WTC11 (cell line): ENCODE results near the gene SH3TC2.

Source experiments
- AFF4 ChIP-seq: sonication (generic); formaldehyde crosslinking; IDR thresholded peaks from 2 replicates; pipeline ENCODE4 v1.8.1; 2023; ENCODE audit warnings: mild to moderate bottlenecking, missing genetic modification reagents, borderline replicate concordance
- ATF1 ChIP-seq: sonication (generic); formaldehyde crosslinking; IDR thresholded peaks from 2 replicates; pipeline ENCODE4 v1.8.1; 2023; ENCODE audit warnings: mild to moderate bottlenecking, moderate library complexity, missing genetic modification reagents
- CTCF ChIP-seq: fragments of 200-600 bp; IDR thresholded peaks from 2 replicates; pipeline ENCODE4 v1.8.0; 2022; ENCODE audit warnings: antibody characterized with exemption
- E2F1 ChIP-seq: sonication (generic); formaldehyde crosslinking; IDR thresholded peaks from 2 replicates; pipeline ENCODE4 v1.8.0; 2022; ENCODE audit warnings: mild to moderate bottlenecking, missing genetic modification reagents
- ERG ChIP-seq: fragments of 250-450 bp; sonication (Bioruptor Pico); IDR thresholded peaks from 2 replicates; pipeline ENCODE4 v1.8.0; 2021; ENCODE audit warnings: mild to moderate bottlenecking
- ETV6 ChIP-seq: sonication (generic); formaldehyde crosslinking; IDR thresholded peaks from 2 replicates; pipeline ENCODE4 v1.8.1; 2022; ENCODE audit warnings: mild to moderate bottlenecking, missing genetic modification reagents
- FOXJ3 ChIP-seq: sonication (generic); formaldehyde crosslinking; IDR thresholded peaks from 2 replicates; pipeline ENCODE4 v1.9.0; 2021; ENCODE audit warnings: missing genetic modification reagents, mild to moderate bottlenecking, borderline replicate concordance
- FOXP1 ChIP-seq: sonication (generic); formaldehyde crosslinking; IDR thresholded peaks from 2 replicates; pipeline ENCODE4 v1.8.0; 2022; ENCODE audit warnings: missing genetic modification reagents, mild to moderate bottlenecking, moderate library complexity, borderline replicate concordance
- GABPB1 ChIP-seq: sonication (generic); formaldehyde crosslinking; IDR thresholded peaks from 2 replicates; pipeline ENCODE4 v1.8.1; 2023; ENCODE audit warnings: mild to moderate bottlenecking, missing genetic modification reagents
- NFE2L1 ChIP-seq: sonication (generic); formaldehyde crosslinking; IDR thresholded peaks from 2 replicates; pipeline ENCODE4 v1.8.1; 2023; ENCODE audit warnings: missing genetic modification reagents
- NR1H2 ChIP-seq: sonication (generic); formaldehyde crosslinking; IDR thresholded peaks from 2 replicates; pipeline ENCODE4 v1.9.0; 2021; ENCODE audit warnings: mild to moderate bottlenecking, moderate library complexity, missing genetic modification reagents
- ZBTB21 ChIP-seq: sonication (generic); formaldehyde crosslinking; IDR thresholded peaks from 2 replicates; pipeline ENCODE4 v1.8.1; 2023; ENCODE audit warnings: mild to moderate bottlenecking, missing genetic modification reagents, borderline replicate concordance

GRCh38 chr5:149062371-149063016, 368 bp downstream of the SH3TC2 start:
- TF ChIP-seq GABPB1 (CRISPR knock-in tag) (no peak), CTCF (no peak), ZBTB21 (CRISPR knock-in tag) (no peak), E2F1 (CRISPR knock-in tag) (no peak), FOXP1 (no peak), ERG (no peak), NFE2L1 (CRISPR knock-in tag) (no peak), ATF1 (CRISPR knock-in tag) (no peak), FOXJ3 (CRISPR knock-in tag) (no peak), AFF4 (CRISPR knock-in tag) (no peak), ETV6 (CRISPR knock-in tag) (no peak), NR1H2 (CRISPR knock-in tag) (no peak)
